NCI-H128 (cell line): ENCODE measurements around the gene ADGRB3.
"Not testable (repeated sequence)": the region's sequence is repeated elsewhere in the genome, so short reads cannot be mapped to it uniquely, and the experiment has no call there.

Source experiments
- DNase-seq: peaks from one replicate; lab custom pipeline; 2025; ENCODE audit not compliant: unreplicated experiment; lab: John Stamatoyannopoulos, UW

The ADGRB3 gene

DNA sequence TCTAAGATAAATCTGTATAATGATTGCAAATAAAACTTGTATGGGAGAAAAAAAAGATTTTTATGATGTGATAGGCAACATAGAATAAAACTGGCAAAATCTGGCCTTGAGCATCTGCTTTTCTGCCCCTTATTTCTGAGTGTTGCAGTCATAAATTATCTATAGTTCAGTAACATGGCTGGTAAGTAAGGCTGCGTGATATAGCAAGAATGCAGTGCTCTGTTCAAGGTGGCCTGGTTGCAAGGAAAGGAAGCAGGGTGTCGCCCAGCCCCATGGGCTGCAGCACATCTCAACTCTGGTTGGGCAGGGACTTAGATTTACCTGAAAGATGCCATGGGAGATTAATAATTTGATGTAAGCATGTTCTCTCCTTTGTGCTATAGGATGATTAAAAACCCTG is 582.3 kb downstream of the ADGRB3 start:
- no peak for DNase-seq

DNA sequence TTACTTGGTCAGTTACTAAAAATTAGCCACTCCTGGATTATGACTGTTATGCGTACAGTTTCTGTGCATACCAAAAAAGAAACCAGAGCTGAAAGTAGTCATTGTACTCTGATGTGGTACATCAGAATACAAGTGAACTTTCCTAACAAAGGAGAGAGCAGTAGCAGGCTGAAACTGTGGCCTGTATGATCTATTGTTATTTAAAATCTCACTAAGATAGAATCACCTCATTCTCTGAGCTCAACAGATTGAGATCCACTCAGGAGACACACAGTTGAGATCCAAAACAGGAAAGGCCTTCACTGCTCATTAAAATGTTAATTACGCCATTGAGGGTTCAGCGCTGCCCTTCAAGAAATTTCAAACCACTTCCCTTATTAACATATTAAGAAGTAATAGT is 585.3 kb downstream of the ADGRB3 start:
- no peak for DNase-seq

DNA sequence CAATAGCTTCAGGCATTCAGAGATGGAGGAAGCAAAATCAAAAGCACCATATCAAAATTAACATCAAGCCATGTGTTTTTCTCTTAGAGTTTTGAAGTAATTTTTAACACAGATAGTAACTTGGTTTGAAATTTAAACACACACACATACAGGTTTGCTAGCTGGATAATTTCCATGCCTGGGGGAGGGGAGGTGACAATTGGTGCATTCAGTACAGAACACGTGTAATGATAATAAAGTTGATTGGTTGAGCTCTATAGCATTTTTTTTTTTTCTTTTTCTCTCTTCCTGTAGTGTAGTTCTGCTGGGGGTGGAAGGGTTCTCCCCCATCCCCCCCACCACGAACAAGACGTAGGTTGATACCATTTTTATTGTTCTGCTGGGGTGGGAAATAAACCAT is 596.9 kb downstream of the ADGRB3 start:
- DNase-seq: no peak

DNA sequence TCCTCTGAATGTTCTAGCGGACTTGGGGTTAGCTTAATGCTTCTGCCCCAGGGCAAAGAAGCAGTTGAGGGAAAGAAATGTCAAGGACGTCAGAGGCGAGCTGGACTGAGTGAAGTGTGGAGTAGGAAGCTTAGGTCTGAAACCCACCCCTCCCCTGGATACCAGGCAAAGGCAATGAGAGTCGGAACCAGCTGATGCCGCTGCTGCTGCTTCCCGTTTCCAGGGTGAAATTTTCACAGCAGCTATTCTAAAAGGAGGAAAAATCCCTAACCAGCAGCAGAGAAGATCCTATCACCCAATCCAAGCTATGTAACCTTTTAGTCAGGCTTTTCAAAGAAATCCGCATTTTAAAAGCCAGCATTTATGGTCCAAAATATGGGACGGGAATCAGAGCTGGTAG is 597.4 kb downstream of the ADGRB3 start:
- no peak for DNase-seq

DNA sequence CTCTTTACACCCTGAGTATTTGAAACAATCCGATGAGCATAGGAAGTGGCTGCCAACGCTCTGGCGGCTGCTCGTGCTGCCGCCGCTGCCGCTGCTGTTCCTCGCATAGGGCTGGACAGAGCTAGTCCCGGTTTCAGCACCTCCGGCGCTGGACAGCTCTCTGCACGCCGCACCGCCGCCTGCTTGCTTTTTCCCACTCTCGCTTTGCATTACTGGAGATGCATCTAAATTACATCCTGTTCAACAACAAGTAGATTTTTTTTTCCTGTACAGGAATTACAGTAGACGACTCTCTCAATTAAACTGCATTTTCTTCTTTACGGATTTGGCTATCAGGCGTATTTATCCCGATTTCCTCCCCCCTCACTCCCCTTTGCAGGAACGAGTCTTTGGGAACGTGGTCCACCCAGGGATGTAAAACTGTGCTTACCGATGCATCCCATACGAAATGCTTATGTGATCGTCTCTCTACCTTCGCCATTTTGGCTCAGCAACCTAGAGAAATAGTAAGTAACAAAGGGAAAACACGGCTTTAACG is 597.9 kb downstream of the ADGRB3 start:
- DNase-seq: no peak

DNA sequence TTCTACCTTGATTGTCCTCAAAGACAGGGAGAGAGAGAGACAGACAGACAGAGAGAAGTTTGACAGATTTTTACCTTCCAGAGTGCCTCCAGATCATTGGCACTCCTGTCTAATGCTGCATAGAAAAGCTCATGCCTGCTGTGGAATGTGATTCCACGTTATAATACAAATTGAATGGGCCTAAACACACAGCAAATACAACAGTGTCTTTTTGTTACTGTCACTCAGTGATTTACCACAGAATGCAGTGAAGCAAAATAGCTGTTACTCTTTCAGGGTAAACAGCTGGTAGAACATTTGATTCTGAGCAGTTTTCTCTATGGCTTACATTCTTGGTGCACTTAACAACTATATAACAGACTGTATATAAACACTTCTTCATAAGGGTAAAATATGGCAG is 603.0 kb downstream of the ADGRB3 start:
- no peak for DNase-seq

DNA sequence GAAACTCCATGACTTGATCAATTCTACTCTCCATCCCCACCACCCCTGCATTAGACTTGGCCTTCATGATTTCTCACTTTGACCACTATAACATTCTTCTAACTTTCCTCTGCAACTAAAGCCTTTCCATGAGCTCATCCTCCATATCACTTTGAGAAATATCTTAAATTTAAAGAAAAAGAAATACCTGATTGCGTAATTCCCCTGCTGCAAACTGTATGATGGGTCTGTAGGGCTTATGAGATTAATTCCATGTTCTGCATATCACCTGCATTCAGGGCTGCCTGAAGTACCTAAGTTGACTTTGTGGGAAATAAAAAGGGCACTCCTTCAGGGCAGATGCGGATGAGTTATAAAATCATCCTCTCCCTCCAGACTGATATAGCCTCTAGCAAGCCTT is 611.9 kb downstream of the ADGRB3 start:
- no peak for DNase-seq

DNA sequence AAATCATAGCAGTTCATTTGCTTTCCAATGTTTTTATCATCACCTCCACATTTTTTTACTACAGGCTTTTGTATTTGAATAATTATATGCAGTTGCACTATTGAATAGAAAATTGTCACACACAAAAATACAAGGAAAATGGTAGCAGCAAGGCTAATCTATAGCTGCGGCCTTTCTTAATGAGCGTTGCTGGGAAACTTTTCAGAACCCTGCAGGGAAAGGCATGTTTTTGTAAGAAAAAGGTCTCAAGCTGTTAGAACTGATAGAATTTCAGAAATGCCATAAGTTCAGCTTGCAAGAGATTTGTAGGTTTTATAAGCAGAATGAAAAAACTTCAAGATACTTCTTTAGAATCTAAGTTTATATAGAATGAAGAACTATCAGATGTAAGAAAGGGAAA is 625.9 kb downstream of the ADGRB3 start:
- DNase-seq: no peak

DNA sequence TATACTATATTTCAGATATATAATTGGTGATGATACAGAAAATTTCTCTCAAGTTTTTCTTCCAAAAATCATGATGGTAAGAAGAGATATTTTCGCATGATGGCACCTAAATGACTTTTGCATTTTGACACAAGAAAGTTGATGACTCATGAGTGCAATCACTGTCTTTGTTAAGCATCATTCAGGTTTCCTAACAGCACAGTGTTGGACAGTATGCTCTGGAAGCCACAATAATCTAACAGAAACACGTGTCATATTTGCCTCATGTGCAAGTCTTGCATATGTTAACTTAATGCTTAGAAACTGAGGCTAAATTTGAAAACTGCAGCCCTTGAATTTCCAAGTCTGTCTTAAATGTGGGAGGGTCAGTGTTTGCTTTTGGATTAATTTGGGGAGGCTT is 628.2 kb downstream of the ADGRB3 start:
- DNase-seq: no peak

DNA sequence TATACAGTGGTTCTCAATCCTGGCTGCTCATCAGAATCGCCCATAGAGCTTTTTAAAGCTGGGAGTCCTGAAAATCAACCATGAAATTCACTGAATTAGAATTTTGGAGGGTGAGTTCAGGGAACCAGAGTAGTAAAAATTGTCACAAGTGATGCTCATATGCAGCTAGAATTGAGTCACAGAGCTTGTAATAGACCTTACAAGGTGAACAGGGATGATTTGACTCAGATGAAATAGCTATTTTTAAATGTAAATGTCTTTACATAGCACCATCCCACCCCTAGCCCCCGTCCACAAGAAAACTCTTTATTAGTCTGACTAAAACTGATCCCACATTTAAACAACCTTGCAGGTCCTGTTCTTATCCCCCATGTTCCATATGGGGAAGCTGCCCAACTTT is 630.0 kb downstream of the ADGRB3 start:
- DNase-seq: no peak

DNA sequence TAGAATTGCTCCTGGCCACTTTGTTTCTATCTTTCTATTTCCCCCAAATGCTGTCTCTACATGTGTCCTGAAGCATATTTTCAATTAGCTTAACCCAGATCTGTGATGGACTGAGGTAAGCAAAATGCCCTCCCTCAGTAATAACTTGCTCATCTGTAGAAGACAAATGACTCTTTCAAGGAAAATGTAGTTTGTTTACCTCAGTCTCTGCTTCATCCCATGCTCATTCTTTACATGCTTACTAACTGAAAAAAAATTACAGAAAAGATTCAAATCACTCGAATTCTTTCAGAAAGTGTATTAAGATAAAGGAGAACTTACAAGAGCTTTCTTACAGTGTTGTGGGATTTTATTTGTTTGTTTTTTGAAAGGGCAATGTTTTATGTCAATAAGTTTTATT is 630.6 kb downstream of the ADGRB3 start:
- no peak for DNase-seq

DNA sequence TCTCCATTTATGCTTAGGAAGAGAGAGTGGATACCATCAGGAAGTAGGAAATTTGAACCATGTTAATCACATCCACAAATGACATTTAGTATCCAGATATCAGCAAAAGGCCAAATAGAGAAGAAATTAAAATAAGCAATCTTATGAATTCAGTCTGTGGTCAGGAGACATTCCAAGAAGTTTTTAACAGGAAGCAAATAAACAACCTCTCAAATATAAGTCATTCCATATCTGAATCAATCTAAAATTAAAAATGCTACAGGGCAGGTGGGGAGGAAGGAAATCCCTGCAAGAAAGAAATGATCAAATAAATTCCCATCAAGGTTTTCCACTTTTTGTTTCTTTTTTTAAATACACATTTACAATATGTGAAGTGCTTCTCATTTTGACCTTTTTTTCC is 641.1 kb downstream of the ADGRB3 start:
- DNase-seq: no peak

DNA sequence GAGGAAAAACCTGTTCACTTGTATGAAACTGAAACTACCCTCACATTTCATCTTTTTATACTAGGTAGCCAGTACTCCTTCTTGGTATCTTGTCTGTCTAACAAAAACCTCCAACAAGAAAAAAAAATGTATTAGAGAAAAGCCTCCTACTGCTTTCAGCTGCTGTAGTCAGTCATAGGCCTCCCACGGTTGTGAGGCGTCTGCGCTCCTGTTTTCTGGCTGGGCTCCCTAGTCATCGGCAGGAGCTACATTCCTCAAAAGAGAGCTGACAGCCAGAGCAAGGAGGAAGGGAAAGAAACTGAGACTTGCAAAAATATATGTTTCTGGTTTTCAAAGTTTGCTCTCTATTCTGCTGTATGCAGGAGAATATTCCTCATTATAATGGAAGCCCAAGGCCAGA is 644.7 kb downstream of the ADGRB3 start:
- no peak for DNase-seq

DNA sequence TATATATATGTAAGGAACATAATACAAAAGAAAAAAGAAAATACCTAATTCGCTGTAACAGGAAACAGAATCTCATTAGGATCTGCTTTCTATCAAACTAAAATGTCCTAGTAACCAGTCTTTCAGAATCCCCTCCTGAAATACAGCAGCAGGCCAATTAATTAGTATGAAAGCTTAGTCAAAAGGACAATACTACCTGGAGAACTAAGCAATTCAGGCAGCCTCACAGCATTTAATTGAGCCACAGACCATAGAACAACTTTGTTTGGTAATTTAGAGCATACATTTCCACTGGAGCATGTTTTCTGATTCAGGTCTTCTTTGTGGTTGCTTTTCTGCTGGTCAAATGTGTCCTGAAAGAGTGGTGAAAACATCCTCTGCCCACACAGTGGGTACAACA is 645.8 kb downstream of the ADGRB3 start:
- no peak for DNase-seq

DNA sequence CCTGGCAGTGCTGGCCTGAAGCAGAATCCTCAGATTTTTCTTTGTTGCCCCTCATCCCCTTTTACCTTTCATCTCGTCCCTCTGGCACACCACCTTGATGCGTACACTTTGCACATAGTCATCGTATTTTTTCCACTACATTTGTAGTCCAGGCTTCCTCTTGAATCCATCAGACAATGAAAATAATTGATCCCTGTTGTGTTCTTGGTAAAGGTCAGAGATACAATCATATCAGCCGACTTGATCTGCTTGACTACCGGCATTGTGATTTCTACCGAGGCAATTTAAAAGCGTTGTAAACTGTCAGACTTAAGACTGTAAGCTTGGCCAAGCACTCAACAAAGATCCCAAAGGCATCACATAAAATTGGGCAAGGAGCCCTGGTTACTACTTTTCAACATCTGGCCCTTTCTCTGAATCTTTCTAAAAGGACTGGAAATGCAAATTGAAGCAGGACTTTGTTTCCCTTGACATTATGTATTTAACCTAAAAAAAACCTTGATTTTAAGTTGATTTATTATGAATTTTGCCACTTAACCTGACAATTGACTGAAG is 649.2 kb downstream of the ADGRB3 start:
- no peak for DNase-seq

DNA sequence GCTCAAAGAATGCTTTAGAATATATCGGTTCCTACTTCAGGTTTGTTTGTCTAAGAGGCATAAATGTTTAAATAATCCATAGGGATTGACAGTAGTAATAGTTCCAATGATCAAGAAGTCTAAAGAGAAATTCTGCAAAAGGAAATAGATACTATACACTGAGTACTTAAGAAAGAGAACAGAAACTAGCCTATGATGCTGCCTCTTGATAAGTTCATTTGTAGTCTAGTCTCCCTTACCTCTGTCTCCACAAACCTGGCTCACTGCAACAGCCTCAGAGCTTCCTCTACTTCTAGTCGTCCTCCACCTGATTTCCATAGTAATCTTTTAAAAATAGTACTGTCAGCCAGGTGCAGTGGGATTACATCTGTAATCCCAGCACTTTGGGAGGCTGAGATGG is 650.0 kb downstream of the ADGRB3 start:
- DNase-seq: no peak

DNA sequence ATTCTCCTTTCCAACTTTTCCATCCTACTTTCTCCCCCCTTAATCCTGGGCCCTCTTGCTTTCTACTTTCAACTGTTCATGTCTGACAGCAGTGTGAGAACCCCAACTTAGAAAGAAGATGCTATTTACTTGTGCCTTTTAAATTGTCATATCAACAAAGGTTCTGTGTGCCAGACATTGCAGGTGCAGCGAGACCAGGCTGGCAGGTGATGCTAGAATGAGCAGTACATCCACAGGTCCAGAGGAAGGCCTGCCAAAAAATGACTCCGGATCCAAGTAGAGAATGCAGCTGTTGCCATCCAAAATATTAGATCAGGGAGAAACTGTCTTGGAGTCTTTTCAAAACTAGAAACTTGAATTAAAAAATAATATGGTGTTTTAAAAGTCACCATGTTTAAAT is 651.2 kb downstream of the ADGRB3 start:
- DNase-seq: no peak

DNA sequence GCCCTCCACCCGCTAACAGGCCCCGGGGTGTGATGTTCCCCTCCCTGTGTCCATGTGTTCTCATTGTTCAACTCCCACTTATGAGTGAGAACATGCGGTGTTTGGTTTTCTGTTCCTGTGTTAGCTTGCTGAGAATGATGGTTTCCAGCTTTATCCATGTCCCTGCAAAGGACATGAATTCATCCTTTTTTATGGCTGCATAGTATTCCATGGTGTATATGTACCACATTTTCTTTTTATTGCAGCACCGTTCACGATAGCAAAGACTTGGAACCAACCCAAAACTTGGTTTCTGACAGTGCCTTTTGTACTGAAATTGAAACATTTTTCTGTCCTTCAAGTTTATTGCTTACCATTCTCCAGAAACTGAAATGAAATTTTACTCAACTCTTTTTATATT is 653.1 kb downstream of the ADGRB3 start:
- not testable (repeated sequence) for DNase-seq

DNA sequence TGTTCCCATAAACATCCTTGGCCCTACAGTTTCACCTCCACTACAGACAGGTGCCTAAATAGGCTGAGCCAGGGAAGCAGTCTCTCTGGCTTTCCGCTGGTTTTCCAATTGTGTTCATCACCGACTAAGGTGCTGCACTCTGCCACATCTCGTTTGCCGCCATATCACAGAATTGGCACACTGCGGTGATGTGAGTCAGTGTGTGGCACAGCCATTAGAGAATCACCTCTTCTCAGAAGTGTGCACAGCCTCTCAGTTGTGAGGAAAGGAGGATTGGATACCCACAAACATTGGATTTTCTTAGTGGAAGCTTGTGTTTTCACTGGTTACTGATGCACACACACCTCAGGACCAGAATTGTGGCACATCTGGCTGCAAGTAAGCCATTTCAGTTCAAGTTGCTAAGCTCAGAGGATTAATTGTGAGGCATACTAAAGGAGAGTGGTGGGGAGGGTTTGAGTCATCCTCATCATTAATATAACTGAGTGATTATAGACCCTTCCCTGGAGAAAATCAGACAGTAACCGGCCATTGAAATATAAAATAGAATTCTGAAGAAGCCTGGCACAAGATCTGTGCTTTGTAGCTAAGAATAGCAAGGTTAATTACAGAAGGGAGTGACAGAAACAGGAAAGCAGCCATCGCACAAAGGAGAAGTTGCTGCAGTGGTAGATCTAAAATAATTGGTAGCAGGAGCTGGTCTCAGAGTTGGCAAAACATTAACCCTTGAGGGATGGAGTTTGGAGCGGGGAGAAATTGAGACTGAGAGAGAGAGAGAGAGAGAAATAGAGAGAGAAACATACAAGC is 654.8 kb downstream of the ADGRB3 start:
- no peak for DNase-seq

DNA sequence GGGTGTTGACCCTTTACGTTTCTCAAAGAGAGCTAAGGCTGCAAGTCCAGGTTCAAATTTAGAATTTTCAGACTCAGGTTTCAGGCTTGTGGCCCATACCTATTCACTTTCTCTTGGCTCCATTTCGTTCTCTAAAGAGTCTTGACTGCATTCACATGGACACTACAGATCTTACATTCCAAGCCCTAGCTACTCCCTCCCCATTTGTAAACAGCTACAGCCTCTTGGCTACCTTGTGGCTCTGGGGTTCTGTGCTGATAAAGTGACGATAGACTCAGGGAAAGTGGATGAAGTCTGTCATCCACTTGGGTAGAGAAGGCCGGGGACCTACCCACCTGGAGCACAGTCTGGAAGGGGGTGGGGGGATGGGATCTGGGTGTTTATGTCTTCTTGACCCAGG is 658.4 kb downstream of the ADGRB3 start:
- DNase-seq: no peak

DNA sequence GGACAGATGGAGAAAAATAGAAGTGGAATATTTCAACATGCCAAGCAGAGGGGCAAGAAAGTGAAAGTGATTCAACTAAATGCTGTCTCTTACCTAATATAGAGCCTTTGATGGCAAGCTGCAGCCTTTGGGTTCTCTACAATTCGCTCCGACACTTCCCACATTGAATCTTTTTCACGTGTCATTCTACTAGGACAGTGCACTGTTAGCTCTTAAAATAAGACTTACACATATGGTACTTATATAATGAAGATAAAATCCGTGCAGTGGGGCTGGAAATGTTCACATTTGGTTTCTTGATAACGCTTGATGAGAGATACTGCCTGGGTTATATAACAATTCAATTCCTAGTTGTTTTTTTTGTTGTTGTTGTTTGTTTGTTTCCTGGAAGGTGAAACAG is 659.3 kb downstream of the ADGRB3 start:
- no peak for DNase-seq

DNA sequence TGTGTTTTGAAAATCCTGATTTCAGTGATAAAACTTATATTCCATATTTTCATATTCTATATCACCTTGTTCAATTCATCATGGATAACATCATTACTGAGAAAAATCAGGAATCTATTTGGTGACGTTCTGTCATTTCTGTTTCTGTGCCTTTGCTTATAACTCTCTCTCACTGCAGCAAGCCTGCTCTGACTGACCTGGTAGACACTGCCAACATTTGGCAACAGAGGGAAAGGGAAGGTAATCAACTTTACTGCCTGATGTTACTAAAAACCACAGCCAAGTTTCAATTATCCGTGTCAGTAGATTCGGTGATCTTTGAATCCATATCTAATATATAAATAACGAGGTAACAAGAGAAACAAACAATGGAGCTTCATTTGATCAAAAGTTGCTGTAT is 659.8 kb downstream of the ADGRB3 start:
- no peak for DNase-seq

DNA sequence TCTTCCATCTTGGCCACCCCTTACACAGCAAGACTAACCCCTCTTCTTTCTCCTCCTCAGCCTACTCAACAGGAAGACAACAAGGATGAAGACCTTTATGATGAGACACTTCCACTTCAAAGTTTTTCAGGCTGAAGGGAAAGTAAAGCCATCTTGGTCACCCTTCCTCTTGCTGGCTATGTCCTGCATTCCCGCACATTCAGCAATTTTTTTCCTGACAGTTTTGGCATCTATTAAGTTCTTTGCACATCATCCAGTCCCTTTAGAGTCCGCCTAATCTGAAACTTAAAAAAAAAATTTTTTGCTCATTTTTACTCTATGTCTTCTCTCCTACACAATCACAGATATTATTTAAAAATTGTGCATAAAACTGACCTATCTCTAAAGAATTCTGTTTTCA is 668.3 kb downstream of the ADGRB3 start:
- DNase-seq: no peak
